ENCODE measurements around the gene PRELID1. TPM values are rescaled to one million over a fixed set of nuclear protein-coding genes. Genes with fewer than 3 reads are reported as not detected.

PRELID1 gene
- total RNA-seq, 2 experiments from 2014 or later = 104 TPM

DNA sequence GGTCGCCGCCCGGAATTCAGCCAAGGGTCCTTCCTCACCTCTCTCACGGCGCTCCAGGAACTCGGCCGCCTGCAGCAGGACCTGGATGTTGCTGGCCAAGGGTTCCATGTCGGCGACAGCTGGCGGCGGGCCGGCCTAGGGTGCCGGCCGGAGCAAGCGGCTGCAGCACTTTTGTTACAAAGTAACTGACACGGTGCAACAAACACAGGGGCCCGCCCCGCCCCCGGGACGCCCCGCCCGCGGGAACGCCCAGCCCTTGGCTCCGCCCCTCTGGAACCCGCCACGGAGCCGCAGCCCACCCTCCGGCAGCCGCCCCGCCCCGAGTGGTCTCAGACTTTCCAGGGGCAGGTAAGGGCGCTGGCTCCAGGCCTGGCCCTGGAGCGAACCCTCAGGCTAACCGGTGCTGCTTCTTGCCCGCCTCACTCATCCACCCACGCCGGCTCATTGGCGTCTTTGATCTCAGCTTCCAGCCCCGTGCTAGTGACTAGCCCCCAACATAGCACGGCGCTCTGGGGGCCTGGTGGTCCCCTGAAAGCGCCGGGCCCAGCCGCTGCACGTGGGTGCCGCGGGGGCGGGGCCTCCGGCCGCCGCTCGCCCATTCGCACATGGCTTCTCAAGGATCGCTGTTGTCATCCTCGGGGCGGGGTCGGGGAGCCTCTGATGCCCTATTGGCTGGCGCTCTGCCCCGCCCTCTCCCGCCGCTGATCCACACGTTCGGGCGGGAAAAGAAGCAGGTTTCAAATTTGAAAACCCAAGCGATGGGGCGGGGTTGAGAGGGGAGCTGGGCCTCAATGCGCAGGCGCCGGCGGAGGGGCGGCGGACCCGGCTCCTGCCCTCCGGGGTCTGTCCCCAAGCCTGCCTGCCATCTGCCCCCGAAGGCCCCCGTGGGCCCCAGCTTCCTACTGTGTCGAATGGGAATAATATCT is 8.4 kb downstream of the PRELID1 start, which contains the start of gene MXD3:
MXD3 (minus strand) TSS at position 176 of the 926 bp plus-strand sequence; CDS start at position 108, 68 bp downstream.
- no peaks in the 10 kb centered on the region for H3K27me3 Mint-ChIP-seq
- H3K9me3 Mint-ChIP-seq = no peaks in the 10 kb centered on the region
- ATAC-seq (ENCODE audit: low read depth) (peak; percentile 82), DNase-seq (peak; percentile 97)
- peaks cover 32% of the 10 kb centered on the region for H3K4me1 Mint-ChIP-seq
- H3K36me3 Mint-ChIP-seq = peaks cover 13% of the 10 kb centered on the region
- H3K27ac Mint-ChIP-seq = peak within 1 kb of the TSS; percentile 98
- POLR2A ChIA-PET = interaction anchor here (0.6 to 4.2 kb wide), 20 partner anchors 11 to 775 kb away, joined by 3 to 51 read pairs (median 4); partner anchors contain the start of genes GRK6, LMAN2, NSD1 and PRELID1
- peak within 1 kb of the TSS; percentile 100 for H3K4me3 Mint-ChIP-seq

DNA sequence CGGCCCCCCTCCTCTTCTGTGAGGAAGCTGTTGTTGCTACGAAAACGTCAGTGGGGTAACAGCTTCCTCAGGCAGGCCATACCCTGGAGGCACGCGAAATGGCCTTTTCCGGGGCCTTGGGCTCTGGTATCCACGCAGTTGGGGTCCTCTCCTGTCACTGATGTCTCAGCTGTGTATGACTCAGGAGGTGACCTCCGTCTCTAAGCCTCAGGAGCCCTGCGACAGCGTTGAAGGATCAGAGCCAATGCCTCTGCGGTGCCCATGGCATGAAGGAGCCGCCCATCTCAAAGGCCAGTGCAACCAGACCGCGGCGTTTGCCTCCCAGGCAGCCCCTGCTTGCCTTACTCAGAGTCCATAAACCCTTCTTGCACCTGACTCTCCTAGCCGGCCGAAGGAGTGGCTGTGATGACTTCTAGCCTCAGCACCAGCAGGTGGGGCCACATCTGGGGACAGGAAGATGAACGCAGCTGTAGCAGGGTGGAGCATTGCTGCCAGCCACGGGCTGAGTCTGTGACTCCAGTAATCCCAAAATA is 9.1 kb downstream of the PRELID1 start:
- Mint-ChIP-seq H3K27ac (peak overlapping the region; percentile 94), H3K9me3 (no peaks in the 10 kb centered on the region), H3K36me3 (peaks cover 12% of the 10 kb centered on the region), H3K27me3 (no peaks in the 10 kb centered on the region), H3K4me1 (peaks cover 34% of the 10 kb centered on the region), H3K4me3 (peak overlapping the region; percentile 100)
- DNase-seq = peak; percentile 70
- peak; percentile 34 for ATAC-seq (ENCODE audit: low read depth)
- POLR2A ChIA-PET = interaction anchor here (0.6 to 4.2 kb wide), 20 partner anchors 11 to 775 kb away, joined by 3 to 51 read pairs (median 4); partner anchors contain the start of genes LMAN2, NSD1, PRELID1 and PRR7

DNA sequence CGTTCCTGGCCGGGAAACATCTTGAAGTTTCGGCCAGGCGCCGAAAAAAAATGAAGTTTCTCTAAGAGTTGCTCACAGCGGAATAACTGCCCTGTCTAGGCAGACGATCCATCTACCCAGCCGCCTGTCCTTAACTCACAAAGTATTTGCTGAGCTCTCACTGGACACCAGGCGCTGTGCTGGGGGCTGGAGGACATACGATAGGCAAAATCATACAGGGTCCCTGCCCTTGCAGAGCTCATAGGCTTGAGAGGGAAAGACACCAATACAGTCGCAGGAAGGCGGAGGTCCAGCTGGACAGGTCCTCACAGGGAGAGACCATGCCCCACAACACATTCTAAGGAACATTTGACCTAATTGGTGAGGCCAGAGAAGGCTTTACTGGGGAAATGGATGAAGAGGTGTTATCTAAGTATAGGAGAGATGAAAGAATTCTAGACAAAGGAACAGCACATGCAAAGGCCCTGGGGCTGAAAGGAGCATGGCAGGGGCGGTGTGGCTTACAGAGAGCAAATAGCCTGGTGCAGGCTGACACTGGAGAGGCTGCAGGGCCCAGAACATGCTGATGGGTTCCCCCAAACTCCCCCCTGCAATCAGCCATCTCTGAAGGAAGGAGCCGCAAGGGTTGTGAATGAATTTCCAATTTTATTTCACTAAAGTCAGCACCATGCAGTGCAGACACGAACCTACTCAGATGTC is 10.1 kb downstream of the PRELID1 start:
- Mint-ChIP-seq H3K4me3 (peak overlapping the region; percentile 100), H3K27me3 (no peaks in the 10 kb centered on the region), H3K36me3 (peaks cover 12% of the 10 kb centered on the region), H3K4me1 (peaks cover 34% of the 10 kb centered on the region), H3K9me3 (no peaks in the 10 kb centered on the region), H3K27ac (peak overlapping the region; percentile 58)
- POLR2A ChIA-PET = interaction anchor here (0.9 to 4.2 kb wide), 8 partner anchors 12 to 225 kb away, joined by 3 to 51 read pairs (median 14); partner anchors contain the start of genes LMAN2, NSD1, PRELID1 and RAB24
- no peak for DNase-seq
- no peak for ATAC-seq (ENCODE audit: low read depth)

DNA sequence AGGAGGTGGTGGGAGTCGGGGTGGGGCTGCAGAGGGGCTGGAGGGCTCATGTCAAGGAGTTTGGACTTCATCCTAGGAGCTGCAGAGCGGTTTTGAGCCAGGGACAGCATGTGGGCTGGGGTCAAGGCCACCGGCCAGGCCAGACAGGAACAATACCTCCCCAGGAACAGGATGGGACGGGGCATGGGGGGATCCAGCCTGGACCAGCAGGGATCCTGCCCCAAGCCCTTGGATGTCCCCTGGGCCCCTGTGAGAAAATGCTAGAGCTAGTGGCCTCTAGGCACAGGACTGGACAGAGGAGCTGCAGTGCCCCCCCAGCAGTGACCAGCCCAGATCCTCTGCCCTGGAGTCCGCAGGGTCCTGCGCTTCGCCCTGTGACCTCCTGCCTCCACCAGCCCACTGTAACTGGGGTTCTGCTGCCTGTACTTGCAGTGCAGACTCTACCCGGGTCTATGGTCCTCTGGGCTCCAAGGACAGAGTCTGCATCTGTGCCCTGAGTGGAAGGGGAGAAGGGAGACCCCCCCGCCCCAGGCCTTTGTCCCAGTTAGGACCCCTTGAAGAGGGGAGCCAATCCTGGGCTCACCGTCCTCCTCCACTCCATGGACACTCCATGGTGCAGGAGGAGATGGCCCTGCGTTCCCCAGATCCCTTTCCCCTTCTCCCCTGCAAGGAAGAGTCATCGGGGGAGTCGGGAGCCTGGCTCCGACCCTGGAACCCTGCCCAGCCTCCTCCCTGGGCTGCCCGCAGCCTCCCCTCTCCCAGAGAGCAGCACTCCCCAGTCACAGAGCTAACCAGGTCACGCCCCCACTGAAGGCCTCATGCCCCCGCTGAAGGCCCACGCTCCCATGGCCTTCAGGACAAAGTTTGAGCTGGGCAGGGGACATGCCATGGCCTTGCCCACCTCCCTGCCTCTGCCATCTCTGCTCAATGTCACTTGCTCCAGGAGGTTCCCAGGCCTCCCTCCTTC is 11.1 kb downstream of the PRELID1 start:
- POLR2A ChIA-PET = interaction anchor here (1.5 kb wide), 1 partner anchor 37 kb away, joined by 4 read pairs; the partner anchor contains the start of gene LMAN2
- Mint-ChIP-seq H3K36me3 (peaks cover 14% of the 10 kb centered on the region), H3K9me3 (no peaks in the 10 kb centered on the region), H3K27ac (no peak overlapping the region), H3K4me1 (peaks cover 31% of the 10 kb centered on the region), H3K27me3 (no peaks in the 10 kb centered on the region), H3K4me3 (no peak overlapping the region)
- ATAC-seq (ENCODE audit: low read depth) = no peak
- DNase-seq = no peak

DNA sequence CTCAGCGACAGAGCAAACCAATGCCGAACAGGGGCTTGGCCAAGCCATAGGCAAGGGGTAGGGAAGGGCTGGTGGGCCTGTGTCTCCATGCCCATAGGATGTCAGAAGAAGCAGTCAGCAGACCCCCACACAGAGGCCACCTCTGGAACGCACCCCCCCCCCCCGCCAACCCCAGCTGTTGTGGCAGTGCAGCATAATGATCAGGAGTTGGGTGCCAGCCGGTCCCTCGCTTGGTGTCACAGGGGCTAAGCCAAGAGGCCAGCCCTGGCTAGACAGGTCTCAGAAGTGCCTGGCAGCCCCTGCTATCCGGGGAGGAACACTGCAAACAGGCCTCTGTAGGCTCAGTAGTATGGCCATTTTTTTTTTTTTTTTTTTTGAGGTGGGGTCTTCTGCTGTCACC is 11.8 kb downstream of the PRELID1 start:
- peaks cover 34% of the 10 kb centered on the region for H3K4me1 Mint-ChIP-seq
- no peak for ATAC-seq (ENCODE audit: low read depth)

DNA sequence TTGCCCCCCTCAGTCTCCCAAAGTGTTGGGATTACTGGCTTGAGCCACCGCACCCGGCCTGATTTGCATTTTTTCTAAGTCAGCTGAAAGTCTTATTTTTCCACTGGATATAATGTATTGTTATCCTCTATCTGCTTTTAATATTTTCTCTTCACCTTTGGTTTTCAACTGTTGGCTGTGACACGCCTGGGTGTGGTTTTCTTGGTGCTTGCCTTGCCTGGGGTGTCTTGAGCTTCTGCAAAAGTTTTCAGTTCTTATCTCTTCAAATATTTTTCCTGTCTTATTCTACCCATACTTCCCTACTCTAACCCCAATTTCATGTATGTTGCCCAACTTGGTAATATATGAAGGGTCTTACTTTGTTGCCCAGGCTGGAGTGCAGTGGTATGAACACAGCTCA is 12.4 kb downstream of the PRELID1 start:
- ATAC-seq (ENCODE audit: low read depth) = no peak
- Mint-ChIP-seq H3K9me3 (no peaks in the 10 kb centered on the region), H3K4me1 (peaks cover 30% of the 10 kb centered on the region), H3K36me3 (peaks cover 13% of the 10 kb centered on the region), H3K4me3 (no peak overlapping the region), H3K27me3 (no peaks in the 10 kb centered on the region), H3K27ac (no peak overlapping the region)
- DNase-seq = no peak
- POLR2A ChIA-PET = interaction anchor here (0.6 to 1.5 kb wide), 4 partner anchors 16 to 204 kb away, joined by 3 to 5 read pairs (median 4); partner anchors contain the start of gene LMAN2

More for the DNA sequence above, 11.8 kb downstream of the PRELID1 start:
- H3K9me3 Mint-ChIP-seq = no peaks in the 10 kb centered on the region
- H3K27me3 Mint-ChIP-seq = no peaks in the 10 kb centered on the region
- POLR2A ChIA-PET = interaction anchor here (0.6 to 1.5 kb wide), 4 partner anchors 16 to 205 kb away, joined by 3 to 5 read pairs (median 4); partner anchors contain the start of gene LMAN2
- DNase-seq = no peak
- no peak overlapping the region for H3K4me3 Mint-ChIP-seq
- peaks cover 15% of the 10 kb centered on the region for H3K36me3 Mint-ChIP-seq
- no peak overlapping the region for H3K27ac Mint-ChIP-seq

DNA sequence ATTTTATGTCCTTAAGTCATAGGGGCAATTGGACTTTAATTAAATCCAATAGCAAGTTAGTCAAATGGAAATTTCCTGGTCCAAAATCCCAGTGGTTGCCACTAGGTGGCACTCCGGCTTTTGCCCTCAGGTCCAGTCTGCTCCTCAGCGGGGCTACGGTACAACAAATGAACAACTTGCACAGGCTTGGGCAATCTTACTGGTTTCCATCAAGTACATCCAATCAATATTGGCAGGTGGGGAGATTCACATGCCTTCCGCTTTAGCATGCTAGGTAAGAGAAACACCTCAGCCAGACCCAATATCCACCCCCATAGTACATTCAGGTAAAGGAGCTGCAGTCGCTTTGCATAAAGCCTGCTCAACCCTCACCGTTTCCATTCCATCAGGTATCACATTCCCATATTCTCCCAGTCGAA is 14.4 kb downstream of the PRELID1 start:
- Mint-ChIP-seq H3K27ac (no peak overlapping the region), H3K9me3 (no peaks in the 10 kb centered on the region), H3K36me3 (peaks cover 16% of the 10 kb centered on the region), H3K27me3 (no peaks in the 10 kb centered on the region), H3K4me1 (peaks cover 31% of the 10 kb centered on the region), H3K4me3 (no peak overlapping the region)
- peak; percentile 63 for ATAC-seq (ENCODE audit: low read depth)
- DNase-seq = peak; percentile 71
- POLR2A ChIA-PET = no interaction called here

DNA sequence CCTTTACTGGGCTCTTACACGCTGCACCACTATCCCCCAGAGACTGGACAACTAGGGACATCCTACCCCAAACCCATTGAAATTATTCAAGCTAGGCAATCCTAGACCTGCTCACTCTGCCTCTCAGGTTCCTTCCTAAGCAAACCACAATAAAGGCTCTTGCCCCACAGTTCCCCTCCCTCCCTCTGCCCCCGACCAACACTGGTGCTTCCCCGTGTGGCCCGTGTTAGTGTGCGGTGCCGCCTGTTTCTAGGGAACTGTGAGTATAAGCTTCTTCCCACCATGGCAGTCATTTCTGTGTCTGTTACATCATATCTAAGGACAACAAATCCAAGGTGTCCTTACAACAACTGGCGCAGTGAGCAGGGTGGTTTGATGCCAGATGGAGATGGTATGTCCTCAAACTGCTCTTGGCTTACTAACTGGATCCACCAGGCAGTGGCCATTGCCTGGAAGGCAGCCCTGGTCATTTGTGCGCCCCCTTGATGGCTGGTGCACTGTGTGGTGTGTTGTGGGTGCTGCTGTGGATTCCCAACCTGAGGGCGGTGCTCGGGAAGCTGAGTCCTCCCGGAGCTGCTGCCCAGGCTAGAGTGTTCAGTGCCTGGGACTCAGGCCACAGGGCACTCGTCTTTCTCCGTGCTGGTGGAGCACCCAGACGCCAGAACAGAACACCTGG is 16.5 kb downstream of the PRELID1 start:
- DNase-seq (no peak), ATAC-seq (ENCODE audit: low read depth) (peak; percentile 49)
- peaks cover 24% of the 10 kb centered on the region for H3K36me3 Mint-ChIP-seq
- POLR2A ChIA-PET = interaction anchor here (0.6 to 1.4 kb wide), 6 partner anchors 8 to 136 kb away, joined by 3 to 5 read pairs (median 4); no protein-coding TSS in a partner anchor
- no peaks in the 10 kb centered on the region for H3K27me3 Mint-ChIP-seq
- no peaks in the 10 kb centered on the region for H3K9me3 Mint-ChIP-seq
- H3K4me1 Mint-ChIP-seq = peaks cover 36% of the 10 kb centered on the region
- no peak overlapping the region for H3K27ac Mint-ChIP-seq
- no peak overlapping the region for H3K4me3 Mint-ChIP-seq

DNA sequence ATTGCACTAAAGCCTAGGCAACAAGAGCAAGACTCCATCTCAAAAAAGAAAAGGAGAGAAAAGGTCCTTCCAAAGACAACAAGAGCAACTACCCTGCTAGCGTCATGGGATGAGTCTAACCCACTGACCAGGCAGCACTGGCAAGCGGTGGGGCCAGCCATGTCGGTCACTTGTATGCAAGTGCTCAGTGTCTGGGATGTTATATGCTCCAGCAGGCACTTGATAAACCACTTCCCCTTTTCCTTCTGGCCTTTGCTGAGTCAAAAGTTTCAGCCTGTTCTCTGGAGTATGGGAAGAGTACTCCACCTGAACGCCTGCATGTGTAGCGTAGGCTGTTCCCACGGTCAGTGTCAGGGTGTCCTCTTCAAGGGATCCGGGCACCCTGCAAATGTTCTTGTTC is 17.3 kb downstream of the PRELID1 start:
- Mint-ChIP-seq H3K9me3 (no peaks in the 10 kb centered on the region), H3K4me3 (no peak overlapping the region), H3K36me3 (peaks cover 26% of the 10 kb centered on the region), H3K27ac (no peak overlapping the region), H3K27me3 (no peaks in the 10 kb centered on the region), H3K4me1 (peaks cover 40% of the 10 kb centered on the region)
- DNase-seq (no peak), ATAC-seq (ENCODE audit: low read depth) (no peak)
- POLR2A ChIA-PET = no interaction called here

DNA sequence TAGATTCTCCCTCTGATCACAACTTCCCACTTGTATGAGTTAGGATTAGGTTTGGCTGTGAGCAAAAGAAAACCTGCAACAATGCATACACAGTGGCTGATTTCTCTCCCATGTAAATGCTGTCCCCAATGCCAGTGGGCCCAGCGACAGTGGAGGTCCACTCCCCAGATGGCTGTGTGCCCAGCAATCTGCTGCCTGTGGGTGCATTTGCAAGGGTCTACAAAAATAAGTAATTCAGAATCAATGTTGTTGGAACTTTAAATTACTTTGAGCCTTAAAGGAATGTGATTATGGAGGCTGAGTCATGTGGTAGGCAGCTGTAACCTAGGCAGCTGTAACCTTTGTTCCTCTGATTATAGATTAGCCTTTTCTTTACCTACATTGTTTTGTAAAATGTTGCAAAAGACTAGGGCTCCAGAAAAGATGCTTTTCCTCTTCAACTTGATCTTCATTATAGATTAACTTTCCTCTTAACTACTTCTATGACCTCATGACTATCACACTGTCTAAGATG is 22.3 kb downstream of the PRELID1 start:
- POLR2A ChIA-PET = interaction anchor here (1.1 kb wide), 1 partner anchor 13 kb away, joined by 3 read pairs; no protein-coding TSS in a partner anchor
- DNase-seq (no peak), ATAC-seq (ENCODE audit: low read depth) (no peak)
- Mint-ChIP-seq H3K9me3 (no peaks in the 10 kb centered on the region), H3K36me3 (peaks cover 19% of the 10 kb centered on the region), H3K4me3 (no peak overlapping the region), H3K27me3 (no peaks in the 10 kb centered on the region), H3K27ac (no peak overlapping the region), H3K4me1 (peaks cover 25% of the 10 kb centered on the region)
